Measurements from ENCODE around the gene TROAP.

Gene TROAP

DNA sequence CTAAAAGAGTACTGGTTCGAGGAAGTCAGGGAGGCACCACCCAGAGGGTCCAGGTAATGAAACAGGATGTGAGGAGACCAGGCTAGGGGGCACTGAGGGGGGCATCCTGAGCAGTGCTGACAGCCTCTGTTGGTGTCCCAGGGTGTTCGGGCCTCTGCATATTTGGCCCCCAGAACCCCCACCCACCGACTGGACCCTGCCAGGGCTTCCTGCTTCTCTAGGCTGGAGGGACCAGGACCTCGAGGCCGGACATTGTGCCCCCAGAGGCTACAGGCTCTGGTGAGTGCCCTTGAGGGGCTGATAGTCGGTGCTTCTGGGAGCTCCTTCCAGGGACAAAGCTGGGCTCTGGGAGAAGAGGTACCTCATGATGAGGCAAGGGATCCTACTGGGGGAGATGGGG lies 2.6 kb downstream of the TROAP start:
- no peak overlapping the region for H3K4me3 ChIP-seq (ENCODE audit: low read depth, low read length)

DNA sequence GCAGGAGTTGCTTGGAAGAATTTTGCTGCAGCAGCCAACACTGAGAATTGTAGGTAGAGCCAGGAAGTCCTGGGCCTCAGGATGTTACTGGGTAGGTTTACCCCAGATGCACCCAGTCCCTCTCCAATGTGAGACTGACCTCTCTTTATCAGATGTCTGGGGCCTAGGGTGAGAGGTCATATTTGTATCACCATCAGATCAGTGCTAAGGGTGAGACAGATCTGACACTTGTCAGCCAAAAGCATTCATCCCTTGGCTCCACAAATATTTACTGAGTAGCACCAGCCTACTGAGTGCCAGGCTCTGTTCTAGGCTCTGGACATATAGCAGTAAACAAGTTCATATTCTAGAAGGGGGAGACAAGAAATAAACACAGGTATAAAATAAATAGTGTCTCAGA lies 4.3 kb downstream of the TROAP start:
- TF ChIP-seq, protein P1, sequence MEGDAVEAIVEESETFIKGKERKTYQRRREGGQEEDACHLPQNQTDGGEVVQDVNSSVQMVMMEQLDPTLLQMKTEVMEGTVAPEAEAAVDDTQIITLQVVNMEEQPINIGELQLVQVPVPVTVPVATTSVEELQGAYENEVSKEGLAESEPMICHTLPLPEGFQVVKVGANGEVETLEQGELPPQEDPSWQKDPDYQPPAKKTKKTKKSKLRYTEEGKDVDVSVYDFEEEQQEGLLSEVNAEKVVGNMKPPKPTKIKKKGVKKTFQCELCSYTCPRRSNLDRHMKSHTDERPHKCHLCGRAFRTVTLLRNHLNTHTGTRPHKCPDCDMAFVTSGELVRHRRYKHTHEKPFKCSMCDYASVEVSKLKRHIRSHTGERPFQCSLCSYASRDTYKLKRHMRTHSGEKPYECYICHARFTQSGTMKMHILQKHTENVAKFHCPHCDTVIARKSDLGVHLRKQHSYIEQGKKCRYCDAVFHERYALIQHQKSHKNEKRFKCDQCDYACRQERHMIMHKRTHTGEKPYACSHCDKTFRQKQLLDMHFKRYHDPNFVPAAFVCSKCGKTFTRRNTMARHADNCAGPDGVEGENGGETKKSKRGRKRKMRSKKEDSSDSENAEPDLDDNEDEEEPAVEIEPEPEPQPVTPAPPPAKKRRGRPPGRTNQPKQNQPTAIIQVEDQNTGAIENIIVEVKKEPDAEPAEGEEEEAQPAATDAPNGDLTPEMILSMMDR (IDR thresholded peaks at IDR 0.05; ENCODE audit: low read depth, low read length): no peak
- no peak overlapping the region for H3K4me3 ChIP-seq (ENCODE audit: low read depth, low read length)

More for the DNA sequence above, 2.6 kb downstream of the TROAP start:
- TF ChIP-seq, protein P1 (IDR thresholded peaks at IDR 0.05; ENCODE audit: low read depth, low read length): no peak

DNA sequence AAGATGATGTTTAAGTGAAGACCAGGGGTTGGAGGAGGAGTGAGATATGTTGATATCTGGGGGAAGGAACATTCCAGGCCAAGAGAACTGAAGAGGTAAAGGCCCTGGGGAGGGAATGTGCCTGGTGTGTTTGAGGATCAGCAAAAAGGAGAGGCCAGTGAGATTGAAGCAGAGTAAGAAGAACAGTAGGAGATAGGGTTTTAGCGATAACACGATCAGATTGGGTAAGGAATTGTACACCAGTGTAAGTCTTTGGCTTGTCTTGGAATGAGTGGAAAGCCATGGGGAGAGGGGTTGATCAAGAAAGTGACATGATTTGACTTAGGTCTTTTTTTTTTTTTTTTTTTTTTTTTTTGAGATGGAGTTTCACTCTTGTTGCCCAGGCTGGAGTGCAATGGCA lies 4.8 kb downstream of the TROAP start:
- no peak overlapping the region for H3K4me3 ChIP-seq (ENCODE audit: low read depth, low read length)
- TF ChIP-seq, protein P1 (IDR thresholded peaks at IDR 0.05; ENCODE audit: low read depth, low read length): no peak

DNA sequence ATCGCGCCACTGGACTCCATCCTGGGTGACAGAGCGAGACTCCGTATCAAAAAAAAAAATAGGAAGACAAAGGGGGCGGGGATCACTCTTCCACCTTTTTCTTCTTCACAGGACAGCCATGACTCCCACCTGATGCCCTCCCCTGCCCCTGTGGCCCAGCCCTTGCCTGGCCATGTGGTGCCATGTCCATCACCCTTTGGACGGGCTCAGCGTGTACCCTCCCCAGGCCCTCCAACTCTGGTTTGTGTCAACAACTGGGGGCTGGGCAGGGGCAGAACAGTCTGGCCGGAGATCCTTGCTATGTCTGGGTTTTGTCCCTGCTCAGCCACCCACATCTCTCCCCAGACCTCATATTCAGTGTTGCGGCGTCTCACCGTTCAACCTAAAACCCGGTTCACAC lies 5.8 kb downstream of the TROAP start:
- H3K4me3 ChIP-seq (ENCODE audit: low read depth, low read length): no peak overlapping the region
- TF ChIP-seq, protein P1 (IDR thresholded peaks at IDR 0.05; ENCODE audit: low read depth, low read length): no peak

DNA sequence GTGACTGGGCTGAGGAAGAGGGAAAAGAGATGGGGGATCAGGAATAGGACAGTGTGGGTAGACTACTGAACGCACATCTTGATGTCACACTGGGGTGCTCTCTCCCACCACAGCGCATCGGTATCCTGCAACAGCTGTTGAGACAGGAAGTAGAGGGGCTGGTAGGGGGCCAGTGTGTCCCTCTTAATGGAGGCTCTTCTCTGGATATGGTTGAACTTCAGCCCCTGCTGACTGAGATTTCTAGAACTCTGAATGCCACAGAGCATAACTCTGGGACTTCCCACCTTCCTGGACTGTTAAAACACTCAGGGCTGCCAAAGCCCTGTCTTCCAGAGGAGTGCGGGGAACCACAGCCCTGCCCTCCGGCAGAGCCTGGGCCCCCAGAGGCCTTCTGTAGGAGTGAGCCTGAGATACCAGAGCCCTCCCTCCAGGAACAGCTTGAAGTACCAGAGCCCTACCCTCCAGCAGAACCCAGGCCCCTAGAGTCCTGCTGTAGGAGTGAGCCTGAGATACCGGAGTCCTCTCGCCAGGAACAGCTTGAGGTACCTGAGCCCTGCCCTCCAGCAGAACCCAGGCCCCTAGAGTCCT lies 7.1 kb downstream of the TROAP start:
- TF ChIP-seq, protein P1 (IDR thresholded peaks at IDR 0.05; ENCODE audit: low read depth, low read length): no peak
- H3K4me3 ChIP-seq (ENCODE audit: low read depth, low read length): no peak overlapping the region

DNA sequence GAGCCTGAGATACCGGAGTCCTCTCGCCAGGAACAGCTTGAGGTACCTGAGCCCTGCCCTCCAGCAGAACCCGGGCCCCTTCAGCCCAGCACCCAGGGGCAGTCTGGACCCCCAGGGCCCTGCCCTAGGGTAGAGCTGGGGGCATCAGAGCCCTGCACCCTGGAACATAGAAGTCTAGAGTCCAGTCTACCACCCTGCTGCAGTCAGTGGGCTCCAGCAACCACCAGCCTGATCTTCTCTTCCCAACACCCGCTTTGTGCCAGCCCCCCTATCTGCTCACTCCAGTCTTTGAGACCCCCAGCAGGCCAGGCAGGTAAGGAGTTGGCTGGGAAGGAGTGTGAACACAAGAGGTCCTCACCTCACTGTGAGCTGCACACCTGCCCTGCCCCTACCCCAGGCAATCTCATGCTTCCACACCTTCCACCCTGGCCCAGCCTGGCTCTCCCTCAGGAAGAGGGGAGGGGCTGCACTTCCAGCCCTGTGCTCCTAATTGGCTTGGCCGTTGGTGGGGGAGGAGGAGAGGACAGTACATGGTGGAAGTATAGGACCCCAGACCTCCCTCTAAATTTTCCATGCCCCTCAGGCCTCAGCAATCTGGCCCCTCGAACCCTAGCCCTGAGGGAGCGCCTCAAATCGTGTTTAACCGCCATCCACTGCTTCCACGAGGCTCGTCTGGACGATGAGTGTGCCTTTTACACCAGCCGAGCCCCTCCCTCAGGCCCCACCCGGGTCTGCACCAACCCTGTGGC lies 7.8 kb downstream of the TROAP start:
- H3K4me3 ChIP-seq (ENCODE audit: low read depth, low read length): no peak overlapping the region
- TF ChIP-seq, protein P1 (IDR thresholded peaks at IDR 0.05; ENCODE audit: low read depth, low read length): no peak
